ENCODE results near the gene IGHMBP2.
"Not testable (repeated sequence)": the region's sequence is repeated elsewhere in the genome, so short reads cannot be mapped to it uniquely, and the experiment has no call there.

The IGHMBP2 gene

DNA sequence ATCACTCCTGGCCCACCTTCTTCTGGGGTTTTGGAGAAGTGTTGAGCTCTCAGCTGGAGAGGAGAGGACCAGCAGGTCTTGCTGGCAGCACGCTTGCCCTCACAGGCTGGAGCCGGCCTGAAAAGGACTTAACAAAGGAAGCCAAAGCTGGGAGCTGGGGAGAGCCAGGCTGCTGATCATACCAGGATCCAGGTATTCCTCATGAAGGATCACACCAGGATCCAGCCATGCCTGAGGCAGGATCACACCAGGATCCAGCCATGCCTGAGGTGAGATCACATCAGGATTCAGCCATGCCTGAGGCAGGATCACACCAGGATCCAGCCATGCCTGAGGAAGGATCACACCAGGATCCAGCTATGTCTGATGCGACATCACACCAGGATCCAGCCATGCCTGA is 60.1 kb downstream of the IGHMBP2 start:
- DNase-seq = no peak

DNA sequence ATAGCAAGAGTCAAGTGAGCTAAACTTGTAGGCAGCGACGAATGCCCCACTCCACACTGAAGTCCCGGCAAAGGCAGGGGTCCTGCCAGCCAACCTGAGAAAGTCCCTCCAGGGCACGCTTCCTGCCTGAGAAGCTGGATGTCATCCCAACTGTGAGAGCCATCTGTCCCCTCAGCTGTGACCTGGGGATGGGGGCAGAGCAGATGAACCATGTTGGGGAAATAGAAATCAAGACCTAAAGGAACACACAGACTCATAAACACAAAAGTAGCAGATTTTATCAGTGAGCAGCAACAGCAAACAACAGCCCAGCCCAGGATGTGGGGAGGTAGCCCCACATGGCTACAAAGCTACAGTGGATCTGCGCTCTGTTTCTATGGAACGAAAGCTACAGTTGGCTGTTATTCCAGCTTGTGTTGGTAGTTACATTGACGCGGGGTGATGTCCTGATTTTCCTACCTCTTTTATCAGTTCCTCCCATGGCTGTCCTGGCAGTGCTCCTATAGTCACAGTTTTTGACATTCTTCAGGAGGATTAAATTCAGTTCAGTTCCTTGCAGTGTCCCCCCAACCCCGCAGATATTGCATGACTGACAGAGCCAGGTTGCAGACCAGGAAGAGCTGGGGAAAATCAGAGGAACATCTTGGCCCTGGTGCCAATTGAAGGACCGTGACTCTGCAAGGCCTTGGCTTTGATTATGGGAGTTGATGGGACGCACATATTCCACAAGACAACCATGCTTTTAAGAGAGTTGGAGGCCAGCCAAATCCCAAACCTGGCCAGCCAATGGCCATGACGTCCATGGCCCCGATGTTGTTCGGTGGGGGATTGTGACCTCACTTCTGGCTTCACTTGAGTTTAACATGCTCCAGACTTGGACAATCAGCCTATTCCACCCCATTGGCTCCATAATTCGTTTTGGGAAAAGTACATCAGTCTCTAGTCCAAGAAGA is 62.5 kb downstream of the IGHMBP2 start:
- peak; percentile 79 for DNase-seq

DNA sequence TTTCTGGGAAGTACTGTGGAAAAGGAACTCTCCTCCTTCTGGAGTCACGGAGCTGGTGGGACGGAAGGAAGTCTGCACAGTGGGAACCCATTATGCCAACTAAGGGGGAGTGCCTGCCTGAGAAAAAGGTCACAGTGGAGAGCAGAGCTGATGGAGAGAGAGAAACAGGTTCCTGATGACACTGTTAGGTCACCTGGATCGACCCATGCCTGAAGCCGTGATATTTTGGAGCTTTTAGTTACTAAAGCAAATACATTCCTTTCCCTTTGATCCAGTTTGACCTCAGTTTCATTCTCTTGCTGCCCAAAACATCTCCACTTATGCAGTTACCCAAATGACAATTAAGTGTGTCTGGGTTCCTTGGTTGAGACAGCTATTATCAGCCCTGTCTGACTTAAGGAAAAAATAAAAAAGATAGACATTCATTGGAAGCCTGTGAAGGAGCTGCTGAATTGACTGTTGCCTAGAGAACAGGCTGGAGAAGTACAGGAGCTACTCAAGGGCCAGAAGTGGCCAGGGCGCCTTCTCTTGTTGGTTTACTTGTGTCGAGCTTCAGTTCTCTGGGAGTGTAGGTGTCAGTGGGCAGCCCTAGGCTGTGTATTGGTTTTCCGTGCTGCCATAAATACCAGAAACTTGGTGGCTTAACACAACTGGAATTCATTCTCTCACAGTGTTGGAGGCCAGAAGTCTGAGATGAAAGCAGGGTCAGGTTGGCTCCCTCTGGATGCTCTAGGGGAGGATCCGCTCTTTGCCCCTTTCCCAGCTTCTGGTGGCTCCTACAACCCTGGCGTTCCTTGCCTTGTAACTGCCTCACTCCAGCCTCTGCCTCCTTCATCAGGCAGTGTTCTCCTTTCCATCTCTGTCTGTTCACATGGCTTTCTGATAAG is 63.4 kb downstream of the IGHMBP2 start:
- DNase-seq = no peak

DNA sequence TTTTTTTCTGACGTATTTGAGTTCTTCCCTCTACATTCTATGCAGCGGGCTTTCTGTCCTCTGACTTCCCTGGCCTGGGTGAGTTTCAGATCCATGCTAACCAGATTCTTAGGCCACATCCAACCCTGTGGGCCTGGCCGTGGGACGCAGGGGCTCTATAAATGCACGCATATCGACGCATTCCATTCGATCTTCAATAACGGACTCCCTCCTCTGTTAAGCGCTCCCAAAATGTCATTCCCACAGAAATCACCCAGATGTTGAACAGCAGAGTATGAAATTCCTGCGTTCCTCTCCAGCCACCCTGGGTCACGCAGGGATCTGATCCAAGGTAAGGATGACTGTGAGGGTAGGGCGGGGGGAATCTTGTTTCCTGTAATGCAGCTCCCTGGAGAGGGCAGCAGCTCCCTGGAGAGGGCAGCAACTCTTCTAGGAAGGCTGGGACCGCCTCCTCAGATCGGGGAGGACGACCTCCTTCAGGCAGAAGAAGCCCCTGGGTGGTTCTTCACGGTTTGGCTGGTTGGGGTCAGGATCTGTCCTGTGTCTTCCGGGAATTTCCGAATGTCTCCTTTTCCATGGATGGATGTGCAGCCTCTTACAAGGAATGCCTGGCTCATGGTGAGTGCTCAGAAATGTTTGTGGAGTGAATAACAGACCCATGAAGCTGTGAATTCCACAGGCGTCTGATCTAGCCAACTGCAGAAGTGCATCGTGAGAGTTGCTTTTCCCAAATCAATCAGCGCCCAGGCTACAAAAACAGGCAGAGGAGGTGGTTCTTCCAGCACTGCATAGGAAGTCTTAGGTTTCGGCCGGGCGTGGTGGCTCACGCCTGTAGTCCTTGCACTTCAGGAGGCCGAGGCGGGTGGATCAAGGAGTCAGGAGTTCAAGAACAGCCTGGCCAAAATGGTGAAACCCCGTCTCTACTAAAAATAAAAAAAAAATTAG is 64.9 kb downstream of the IGHMBP2 start:
- DNase-seq = no peak

DNA sequence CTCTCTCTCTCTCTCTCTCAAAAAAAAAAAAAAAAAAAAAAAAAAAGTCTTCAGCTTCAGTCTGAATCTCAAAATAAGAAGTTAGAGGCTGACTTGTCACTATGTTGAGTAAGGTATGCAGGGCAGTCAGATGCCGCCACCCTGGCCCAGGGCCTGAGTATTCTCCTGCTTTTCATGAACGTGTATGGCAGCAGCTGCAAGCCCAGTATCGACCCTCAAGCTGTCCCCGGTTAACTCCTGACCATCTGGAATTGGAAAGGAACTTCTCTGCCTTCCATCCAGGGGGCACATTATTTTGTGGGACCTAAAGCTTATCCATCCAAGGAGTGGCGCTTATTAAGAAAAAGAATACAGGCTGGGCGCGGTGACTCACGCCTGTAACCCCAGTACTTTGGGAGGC is 65.7 kb downstream of the IGHMBP2 start:
- DNase-seq = no peak

DNA sequence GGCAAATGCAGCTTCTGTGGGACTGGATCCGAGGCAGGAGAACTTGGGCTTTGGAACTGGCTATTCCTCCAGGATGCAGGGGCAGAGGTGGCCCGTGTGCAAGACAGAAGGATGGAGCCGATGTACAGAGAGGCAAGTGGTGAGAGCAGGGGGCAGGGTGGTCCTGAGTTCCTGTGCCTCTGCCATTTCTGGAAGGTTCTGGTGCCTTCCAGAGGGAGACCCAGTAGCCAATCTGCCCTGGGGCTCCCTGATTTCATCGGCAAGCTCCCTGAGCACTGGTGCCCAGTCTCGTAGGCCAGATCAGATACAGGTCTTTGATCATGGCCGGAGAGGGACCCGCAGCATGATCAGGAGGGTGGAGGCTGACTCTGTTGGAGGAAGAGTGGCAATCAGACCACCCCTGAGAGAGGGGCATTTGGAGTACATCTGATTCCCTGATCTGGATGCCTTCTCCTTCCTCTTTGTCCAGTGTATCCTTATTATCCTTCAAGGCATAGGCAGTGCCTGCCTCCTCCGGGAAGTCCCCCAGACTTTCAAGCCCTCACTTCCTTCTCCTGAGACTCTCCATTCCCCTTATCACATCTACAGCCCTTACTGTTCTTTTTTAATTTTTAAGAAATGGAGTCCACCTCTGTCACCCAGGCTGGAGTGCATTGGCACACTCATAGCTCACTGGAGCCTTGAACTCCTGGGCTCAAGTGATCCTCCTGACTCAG is 67.4 kb downstream of the IGHMBP2 start:
- DNase-seq = no peak

DNA sequence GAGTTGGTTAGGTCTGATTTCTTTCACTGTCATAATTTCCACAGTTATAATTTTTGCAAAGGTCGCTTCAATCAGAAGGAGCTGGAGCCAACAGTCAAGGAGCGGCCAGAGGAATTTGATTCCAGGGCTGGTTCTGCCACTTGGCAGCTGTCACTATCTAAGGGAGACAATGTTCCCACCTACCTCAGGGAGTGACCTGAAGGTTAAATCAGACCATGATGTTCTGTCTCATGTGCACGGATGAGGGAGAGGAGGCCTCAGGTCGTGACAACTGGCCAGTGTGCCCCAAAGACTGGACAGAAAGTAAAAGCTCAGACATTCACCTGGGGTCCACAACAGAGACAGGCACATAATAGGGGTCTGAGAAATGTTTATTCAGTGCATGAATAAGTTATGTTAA is 69.5 kb downstream of the IGHMBP2 start:
- DNase-seq = no peak

DNA sequence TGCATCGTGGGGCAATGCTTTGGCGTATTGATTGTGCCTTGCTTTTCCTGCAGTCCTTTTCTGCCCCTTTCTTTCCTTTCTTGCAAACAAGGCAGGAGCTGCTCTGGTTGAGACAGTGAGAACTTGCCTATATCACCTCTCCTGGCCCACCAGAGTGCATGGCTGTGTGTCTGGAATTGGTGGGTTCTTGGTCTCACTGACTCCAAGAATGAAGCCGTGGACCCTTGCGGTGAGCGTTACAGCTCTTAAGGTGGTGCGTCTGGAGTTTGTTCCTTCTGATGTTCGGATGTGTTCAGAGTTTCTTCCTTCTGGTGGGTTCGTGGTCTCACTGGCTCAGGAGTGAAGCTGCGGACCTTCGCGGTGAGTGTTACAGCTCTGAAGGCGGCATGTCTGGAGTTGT is 70.0 kb downstream of the IGHMBP2 start:
- not testable (repeated sequence) for DNase-seq

DNA sequence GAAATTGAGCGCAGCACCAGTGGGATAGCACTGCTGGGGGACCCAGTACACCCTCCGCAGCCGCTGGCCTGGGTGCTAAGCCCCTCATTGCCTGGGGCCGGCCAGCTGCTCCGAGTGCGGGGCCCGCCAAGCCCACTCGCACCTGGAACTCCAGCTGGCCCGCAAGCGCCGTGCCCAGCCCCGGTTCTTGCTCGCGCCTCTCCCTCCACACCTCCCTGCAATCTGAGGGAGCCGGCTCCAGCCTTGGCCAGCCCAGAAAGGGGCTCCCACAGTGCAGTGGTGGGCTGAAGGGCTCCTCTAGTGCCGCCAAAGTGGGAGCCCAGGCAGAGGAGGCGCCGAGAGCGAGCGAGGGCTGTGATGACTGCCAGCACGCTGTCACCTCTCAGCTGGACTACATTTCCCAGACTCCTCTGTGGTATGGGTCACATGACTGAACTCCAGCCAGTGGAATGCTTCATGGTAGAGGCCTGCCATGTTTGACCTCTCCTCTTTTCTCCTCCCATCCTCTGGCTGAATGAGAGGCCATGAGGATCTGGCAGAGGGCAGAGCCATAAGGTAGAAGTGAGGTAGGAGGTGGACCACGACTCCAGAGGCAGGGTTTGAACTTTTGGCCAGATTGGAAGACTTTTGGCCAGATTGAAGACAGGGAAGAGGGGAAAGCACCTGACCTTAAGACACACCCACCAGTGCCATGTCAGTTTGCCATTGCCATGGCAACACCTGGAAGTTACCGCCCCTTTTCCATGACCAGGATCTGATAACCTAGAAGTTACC is 70.9 kb downstream of the IGHMBP2 start:
- no peak for DNase-seq

DNA sequence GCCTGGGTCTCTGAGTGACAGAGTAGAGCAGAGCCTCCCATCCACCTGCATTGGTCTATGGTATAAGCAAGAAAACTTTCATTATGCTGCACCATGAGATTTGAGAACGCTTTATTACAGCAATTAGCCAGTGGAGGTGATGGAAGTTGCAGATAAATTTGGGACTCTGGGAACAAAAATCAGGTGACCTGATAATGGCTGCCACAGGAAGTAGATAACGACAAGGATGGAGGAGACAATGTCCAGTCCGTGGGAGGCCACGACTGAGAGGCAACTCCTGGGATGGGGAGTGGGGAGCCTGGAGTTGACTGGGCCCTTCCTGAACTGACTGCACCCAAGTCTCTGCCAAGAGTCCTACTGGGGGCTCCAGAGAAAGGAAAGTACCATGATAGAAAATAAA is 72.4 kb downstream of the IGHMBP2 start:
- DNase-seq = no peak

DNA sequence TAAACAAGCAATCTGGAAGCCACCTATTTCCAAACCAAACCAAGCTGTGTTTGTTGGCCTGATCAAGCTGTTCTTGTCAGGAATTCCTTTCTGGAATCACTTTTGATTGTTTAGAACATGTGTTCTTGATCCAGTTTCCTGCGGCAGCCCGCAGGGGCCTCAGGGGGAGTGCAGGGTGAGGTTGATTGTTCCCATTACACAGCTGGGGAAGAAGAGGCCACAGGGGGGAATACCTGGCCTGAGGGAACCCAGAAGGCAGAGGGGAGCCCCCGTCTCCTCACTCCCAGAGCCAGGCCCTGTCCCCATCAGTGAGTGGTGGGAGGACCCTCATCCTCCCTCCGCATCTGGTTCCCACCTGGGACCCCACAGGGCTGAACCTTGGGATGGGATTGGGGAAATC is 72.9 kb downstream of the IGHMBP2 start:
- DNase-seq = no peak

DNA sequence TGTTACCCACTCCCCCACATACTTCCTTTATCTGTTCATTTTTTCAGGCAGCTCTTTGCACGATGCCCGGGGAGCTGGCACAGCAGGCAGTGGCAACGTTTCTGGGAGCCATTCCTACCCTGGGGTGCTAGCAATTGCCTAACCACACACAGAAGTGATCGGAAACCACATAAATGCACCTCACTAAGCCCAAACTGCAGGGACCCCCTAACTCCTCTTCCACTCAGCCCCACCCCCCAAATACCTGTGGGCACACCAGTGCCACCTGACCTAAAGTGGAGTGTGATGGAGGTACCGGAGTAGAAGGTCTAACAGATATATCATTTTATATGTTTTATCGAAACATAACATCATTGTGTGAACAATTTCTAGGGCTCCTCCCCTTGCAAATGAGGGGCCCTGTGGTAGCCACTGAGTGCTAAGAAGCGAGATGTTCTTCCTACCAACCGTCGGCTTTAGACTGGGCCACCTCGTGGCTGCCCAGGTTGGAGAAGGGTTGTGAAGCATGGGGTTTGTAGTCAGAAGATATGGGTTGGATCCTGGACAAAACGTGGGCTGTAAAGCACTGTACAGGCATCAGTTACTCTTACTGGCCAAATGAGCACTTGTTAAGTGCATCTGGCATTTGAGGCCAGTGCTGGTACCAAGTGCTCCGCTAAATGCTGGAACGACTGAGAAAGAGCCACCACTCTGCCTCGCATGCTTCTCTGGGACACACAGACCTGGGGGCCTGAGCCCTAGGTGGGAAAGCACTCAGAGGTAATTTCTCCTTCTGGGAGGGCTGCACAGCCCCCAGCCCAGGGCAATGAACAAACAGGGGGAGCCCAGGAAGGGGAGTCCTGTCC is 74.3 kb downstream of the IGHMBP2 start:
- no peak for DNase-seq

DNA sequence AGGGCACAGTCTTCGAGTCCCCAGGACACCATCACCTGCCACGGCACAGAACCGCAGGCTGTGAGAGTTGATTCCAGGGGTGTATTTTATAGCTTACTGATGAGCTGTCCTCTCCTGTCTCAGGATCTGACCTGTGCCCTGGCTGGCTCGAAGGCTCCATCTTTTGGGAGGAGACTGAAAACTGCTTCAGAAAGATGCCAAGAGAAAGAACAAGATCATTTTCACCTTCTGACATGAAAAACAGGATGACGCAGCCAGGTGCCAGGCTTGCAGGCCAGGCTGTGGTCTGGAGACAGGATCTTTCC is 74.9 kb downstream of the IGHMBP2 start:
- DNase-seq = no peak

DNA sequence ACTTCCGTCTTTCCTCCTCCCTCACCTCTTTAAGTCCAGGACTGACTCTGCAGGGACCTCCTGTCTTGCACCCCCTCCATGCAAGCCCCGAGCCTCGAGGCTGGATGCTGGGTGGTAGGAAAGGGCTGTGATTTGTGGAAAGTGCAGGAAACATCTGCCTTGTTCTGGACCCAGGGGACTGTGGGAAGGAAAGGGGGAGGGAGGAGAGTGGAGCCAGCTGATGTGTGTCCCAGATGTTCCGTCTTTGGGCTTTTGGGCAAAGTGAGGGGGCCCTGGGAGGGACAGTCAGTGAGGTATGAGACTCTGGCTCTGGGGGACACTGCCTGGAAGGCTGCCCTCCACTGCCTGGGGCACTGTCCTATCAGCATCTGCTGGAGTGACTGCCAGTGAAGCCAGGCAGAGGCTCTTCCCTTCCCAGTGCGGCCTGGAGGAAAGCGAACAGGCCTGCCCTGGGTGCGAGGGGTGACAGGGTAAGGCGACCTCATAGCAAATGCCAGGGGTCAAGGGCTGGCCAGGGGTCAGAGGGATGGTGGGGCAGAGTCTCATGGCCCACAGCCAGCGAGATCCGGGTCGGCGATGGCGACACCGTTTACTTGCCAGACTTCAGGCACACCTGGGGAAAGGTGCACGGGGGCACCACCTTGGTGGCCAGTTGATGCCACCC is 75.4 kb downstream of the IGHMBP2 start:
- DNase-seq = peak; percentile 65

DNA sequence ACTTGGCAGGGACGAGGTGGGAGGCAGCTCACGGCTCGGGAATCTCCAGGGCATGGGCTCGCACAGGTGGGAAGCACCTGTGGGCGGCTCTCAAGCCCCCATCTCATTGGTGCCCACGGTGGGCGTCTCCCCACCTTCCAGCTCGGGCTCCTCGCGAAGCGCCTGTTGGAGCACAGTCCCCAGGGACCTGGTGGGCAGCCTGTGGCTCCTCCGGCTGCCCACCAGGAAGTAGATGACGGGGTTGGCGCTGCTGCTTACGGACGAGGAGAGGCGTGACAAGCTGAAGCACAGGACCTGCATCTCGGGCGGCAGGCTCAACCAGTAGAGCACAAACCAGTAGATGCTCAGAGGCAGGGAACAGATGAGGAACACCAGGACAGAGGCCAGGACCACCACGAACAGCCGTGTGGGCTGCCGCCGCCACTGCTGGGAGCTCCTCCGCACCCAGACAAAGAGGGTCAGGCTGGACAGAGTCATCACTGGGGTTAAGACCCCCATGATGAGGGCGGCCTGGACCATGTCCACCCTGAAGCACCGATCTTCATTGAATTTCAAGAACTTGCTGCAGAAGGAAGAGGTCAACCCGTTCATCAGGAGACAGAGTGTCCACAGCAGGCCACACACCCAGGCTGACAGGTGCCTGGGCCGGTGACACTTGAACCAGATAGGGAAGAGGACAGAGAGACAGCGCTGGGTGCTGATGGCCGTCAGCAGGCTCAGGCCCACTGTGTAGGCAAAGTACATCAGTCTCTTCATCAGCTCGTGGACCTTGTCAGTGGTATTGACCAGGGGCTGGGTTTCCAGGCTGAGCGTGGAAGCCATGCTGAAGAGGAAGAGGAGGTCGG is 76.5 kb downstream of the IGHMBP2 start:
- DNase-seq = no peak

DNA sequence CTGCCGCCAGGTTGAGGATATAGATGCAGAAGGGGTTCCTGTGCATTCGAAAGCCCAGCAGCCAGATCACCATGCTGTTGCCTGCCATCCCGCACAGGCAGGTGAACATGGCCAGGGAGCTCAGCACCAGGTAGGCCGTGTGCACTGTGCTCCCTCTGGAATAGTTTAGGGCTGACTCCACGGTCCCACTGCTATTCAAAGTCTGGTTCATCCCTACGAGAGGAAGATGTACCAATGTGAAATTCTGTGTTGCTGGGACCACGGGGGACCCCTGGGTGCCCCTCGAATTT is 77.0 kb downstream of the IGHMBP2 start, which contains the start of gene MRGPRD:
Gene MRGPRD, minus strand, starts transcription at position 211 of the 290 bp plus-strand sequence. Its CDS starts 0 bp downstream, at position 211.
- no peak for DNase-seq

DNA sequence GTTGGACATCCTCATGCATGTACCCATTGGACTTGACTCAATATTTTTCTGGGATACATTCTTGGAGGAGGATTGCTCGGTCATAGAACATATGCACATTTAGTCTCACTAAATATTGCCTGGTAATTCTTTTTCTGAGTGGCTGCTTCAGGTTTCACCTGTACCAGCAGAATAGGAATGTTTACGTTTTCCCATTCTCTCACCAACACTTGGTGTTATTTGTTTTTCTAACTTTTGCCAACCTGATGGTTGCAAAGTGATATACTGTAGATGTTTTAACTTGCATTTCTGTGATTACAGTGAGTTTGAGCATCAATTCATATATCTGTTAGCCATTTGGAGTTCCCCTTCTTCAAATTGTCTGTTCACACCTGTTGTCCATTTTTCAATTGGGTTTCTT is 78.4 kb downstream of the IGHMBP2 start:
- DNase-seq = no peak

DNA sequence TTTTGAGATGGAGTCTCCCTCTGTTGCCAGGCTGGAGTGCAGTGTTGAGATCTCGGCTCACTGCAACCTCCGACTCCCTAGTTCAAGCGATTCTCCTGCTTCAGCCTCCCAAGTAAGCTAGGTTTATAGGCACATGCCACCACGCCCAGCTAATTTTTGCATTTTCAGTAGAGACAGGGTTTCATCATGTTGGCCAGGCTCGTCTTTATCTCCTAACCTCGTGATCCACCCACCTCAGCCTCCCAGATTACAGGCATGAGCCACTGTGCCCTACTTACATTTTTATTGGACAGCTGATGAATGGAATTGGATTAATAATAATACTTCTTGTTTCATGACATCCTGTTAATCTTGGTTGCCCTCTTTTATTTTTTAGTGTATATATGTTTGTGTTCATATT is 80.1 kb downstream of the IGHMBP2 start:
- no peak for DNase-seq

DNA sequence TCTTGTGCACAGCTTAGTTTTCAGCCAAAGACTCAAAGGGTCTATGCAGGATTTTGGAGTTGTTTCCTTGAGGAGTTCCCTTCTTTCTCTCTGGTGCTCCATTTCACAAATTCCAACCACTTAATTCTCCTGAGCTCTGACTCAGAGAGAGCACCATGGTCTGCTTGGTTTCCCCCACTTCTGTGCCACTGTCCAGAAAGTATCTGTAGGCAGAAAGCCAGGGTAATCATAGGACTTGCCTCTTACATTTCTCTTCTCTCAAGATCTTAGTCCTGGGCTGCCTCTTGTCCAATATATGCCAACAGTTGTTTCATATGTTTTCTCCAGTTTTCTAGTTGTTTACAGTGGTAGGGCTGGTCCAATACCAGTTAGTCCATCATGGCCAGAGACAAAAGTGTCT is 83.5 kb downstream of the IGHMBP2 start:
- no peak for DNase-seq
